Hematopoietic multipotent progenitor cell treated with erythropoietin and hydrocortisone succinate and interleukin-3 and kit ligand, for 17 days (in vitro differentiated cells): ENCODE data around the gene CGB2.
A peak's percentile ranks its signal among the peaks of the same experiment; 100 is the strongest.
"Not testable (repeated sequence)": the region's sequence is repeated elsewhere in the genome, so short reads cannot be mapped to it uniquely, and the experiment has no call there.

Source experiments
- DNase-seq: peaks from one replicate; pipeline ENCODE4 v3.0.0-alpha.2; 2015; ENCODE audit warnings: low spot score

The CGB2 gene

GRCh38 chr19:49010453-49010852, 21.2 kb upstream of the CGB2 start:
- DNase-seq: no peak

DNA sequence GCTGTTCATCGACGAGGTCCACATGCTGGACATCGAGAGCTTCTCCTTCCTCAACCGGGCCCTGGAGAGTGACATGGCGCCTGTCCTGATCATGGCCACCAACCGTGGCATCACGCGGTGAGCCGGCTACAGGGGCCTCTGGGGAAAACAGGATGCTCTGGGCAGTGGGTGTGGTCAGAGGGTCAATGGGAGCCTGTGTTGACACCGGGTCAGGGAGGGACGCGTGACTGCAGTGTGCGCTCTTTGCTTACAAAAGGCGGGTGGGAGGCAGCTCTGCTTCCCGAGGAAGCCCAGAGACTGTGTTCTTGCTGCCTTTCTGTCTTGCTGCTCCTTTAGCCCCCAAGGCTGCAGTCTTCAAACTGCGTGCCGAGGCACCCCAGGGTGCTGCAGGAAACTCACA, 20.5 kb upstream of the CGB2 start:
- no peak for DNase-seq

DNA sequence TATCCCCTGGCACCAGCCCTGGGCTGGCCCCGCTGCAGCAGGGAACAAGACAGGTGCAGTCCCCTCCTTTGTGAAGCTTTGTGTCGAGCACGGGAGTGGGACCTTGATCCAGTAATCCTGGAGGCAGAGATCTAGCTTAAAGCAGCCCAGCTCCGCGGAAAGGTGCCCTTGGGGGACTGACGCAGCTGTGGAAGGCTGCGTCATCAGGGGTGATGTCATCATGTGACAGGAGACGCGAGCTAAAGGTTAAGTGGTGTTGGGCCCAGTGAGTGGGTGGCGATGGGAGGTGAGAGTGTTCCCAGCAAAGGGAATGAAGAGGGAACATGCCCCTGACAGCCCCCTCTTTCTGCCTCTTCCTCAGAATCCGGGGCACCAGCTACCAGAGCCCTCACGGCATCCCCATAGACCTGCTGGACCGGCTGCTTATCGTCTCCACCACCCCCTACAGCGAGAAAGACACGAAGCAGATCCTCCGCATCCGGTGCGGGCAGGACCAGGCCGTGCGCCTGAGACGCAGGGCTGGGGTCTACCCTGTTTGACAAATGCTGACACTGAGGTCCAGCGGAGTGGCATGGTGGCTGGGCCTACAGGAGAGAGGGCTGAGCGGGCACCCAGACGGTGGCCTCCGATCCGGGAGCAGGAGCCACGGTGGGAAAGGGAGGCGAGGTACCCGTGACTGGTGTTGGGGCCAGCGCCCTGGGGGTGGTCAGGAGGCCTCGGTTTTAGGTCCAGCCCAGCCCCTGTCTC, 17.4 kb upstream of the CGB2 start:
- no peak for DNase-seq

GRCh38 chr19:49014870-49015255, 16.8 kb upstream of the CGB2 start:
- no peak for DNase-seq

GRCh38 chr19:49016067-49016839, 15.4 kb upstream of the CGB2 start:
- DNase-seq: no peak

GRCh38 chr19:49017041-49017665, 14.5 kb upstream of the CGB2 start, which contains the start of gene LHB:
LHB (minus strand) TSS chr19:49017091; CDS start chr19:49017081, 10 bp downstream.
- DNase-seq: no peak

DNA sequence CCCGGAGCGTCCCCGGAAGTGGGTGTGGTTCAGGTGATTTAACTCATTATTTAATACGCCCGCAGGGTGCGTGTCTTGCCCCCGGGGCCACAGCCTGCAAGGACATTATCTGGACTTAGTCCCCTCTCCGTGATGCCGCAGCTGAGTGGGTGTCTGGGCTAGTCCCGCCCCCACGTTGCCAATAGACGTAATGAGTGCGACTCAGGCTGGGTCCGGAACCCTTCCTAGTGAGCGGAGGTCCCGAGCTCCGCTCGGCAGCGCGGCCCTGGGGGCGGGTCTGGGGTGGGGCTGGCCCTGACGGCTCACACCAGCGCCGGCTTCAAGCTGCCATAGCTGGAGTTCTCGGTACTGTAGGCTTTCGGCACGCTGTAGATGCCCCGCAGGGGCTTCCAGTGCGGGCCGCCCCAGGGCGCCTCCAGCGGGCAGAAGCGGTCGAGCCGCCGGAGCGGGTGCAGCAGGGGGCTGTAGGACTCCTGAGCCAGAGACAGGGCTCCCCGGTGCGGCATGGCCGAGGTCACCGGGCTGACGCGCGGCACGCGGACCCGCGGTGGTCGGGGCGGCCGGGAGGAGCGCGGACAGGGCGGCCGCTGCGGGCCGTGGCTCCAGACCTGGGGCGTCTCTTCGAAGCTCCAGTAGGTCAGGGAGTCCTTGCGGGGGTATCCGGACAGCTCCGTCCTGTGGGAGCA, 13.9 kb upstream of the CGB2 start:
- DNase-seq: no peak

DNA sequence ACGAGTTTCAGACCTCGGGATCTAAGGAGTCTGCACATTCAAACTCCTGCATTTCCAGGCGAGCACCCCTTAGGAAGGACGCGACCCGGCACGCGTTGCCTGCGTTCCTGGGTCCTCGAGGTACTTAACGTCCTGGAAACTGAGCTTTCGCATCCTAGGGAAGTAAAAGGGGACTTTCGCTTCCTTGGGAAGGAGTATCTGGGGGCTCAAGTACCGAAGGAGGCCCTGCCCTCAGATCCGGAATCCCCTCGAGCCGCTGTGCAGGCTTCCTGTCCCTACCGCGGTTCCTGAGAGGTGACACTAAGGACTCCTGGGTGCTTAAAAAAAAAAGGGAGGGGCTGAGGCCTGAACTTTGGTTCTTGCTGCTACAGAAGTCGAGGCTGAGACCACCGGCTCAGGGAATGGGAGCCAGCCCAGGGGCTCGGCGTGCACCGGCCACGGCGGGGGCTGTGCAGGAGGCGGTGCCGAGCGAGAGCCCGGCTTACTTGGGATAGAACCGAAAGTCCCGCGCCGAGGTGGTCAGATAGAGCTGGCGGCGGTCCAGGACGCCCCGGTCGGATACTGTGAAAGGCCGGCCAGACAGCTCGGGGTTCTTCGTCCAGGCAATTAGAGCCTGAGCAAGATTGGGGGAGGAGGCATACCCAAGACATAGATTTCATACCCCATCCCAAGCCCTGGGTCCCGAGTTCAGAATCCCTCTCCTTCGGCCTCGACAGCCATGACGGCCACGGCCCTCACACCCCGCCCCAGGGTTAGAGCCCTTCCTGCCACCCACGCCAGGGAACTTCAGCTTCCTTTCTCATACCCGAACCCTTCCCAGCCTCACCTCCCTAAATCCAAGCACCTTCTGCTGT, 13.1 kb upstream of the CGB2 start:
- not testable (repeated sequence) for DNase-seq

DNA sequence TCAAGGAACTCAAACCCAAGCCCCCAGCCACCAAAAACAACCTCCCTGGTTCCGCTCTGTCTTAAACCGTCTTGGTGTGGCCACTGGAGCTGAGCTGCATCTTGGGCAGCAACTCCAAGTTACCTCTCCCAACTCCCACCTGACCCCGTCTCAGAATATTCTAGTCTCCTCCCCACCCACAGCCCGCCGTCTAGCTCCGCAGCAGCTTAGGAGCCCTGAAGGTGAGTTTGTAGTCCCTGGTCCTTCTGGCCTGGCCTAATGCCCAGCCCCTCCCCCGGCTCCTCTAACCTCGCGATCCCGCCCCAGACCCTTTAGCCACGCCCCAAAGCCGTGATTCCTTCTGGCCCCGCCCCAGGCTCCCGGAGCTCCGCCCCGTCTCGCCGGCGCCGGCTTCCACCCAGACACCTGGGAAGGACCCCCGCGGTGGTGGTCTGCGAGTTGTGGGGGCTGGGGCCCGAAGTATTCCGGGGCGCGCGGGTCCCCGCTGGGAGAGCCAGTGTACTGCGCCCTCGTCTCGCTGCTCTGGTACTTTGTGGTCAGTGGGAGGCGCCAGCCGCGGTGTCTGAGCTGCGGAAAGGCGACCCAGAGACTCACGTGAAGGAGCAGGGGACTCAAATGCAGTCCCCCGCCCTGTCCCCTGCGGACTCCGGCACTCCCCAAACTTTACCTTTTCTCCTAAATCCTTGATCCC, 12.3 kb upstream of the CGB2 start:
- no peak for DNase-seq

DNA sequence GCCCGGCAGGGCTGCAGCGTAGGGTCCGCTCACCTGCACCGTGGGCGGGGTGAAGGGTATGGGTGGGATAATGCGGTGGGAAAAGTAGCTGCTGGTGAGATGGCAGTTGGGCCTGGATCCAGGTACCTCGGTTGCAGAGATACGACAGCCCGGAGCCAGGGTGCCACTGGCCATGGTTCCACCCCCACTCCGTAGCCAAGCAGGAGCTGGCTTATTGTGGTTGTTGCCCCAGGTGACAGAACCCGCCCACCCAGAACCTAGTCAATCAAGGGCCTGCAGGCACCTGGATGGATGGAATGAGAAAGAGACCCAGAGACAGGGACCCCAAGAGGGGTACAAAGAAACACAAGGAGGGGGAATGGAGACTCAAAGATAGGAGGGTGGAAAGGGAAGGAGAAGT, 11.3 kb upstream of the CGB2 start:
- DNase-seq: no peak

- DNase-seq: no peak
Observed at GRCh38 chr19:49020931-49021895, 10.5 kb upstream of the CGB2 start.

- DNase-seq: no peak
Observed at GRCh38 chr19:49022116-49022515, 9.6 kb upstream of the CGB2 start.

- DNase-seq: not testable (repeated sequence)
Observed at GRCh38 chr19:49024233-49024632, 7.5 kb upstream of the CGB2 start, which contains the start of gene CGB3. CGB3 (minus strand) TSS chr19:49024333; CDS start chr19:49023971, 362 bp downstream.

- DNase-seq: not testable (repeated sequence)
Observed at GRCh38 chr19:49025088-49025487, 6.6 kb upstream of the CGB2 start.

DNA sequence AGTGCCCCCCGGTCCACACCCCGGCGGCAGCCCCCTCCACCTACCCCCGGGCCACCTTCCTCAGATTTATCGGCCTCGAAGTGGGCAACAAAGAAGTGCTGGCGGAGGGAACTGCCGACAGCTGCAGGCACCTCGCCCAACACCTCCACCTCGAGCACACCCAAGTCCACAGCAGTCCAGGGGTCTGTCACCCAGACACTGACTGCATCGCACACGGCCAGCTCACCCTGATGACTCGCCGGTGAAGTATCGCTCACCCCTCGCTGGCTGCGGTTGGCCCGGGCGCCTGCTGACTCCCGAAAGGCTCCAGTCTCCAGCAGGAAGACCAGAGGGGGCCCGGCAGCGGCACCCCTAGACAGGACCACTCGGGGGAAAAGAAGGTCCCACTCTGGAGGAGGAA, 6.1 kb upstream of the CGB2 start:
- not testable (repeated sequence) for DNase-seq

DNA sequence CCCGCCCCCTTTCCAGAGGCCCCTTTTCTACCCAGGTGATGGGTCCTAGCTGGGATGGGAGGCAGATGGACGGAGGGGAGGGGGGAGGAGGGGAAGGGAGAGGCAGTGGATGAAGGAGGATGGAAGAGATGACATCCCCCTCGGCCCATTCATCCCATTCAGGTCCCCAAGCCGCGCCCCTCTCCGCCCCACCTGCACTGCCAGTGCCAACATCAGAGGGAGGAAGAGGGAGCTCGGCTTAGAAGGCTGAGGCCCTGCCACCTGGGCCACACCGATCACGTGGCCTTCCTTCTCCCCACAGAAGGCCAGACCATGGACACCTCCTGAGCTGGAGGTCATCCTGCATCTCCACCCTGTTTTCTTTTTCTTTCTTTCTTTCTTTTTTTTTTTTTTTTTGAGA, 3.0 kb upstream of the CGB2 start:
- DNase-seq: not testable (repeated sequence)

GRCh38 chr19:49029749-49030148, 1.9 kb upstream of the CGB2 start:
- not testable (repeated sequence) for DNase-seq

DNA sequence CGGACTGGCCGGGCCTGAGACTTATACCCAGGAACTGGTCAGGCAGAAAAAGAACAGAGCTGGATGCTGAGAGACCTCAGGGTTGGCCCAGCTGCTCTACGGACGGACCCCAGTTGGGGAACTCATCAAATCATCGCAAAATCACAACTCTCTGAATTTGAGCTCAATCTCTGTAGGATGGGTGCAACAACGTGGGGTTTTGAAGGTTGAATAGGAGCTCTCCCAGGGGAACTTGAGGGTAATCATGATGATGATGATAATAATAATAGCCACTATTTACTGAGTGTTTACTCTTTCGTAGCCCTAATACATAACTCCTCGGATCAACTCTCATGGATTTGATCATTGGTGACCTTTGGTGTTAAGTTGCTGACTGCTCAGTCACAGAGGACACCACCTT, 1.4 kb upstream of the CGB2 start:
- DNase-seq: not testable (repeated sequence)

DNA sequence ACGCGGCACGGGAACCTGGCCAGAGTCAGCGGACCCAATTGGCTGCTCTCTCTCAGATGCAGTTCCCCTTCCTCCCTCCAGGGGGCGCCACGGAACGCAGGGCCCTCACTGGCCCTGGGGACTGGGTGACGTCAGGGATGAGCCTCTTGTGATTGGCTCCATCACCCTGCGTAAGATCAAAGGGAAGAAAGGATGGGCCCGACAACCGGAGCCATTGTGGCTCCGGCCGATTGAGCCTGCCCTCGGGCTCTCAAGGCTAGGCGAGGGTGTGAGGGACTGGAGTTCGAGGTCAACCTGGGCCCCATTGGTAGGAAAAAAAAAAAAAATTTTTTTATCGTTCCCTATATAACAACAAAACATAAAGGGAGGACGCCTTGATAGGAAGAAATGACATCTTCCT, 5.1 kb downstream of the CGB2 start, which contains the start of gene CGB1:
Gene CGB1, minus strand, starts transcription at position 81 of the 400 bp plus-strand sequence. CDS start 184 bp downstream, outside the sequence.
- DNase-seq: peak; percentile 48
